K562 (cell line): ENCODE data around the gene COPA. TPM values are rescaled to one million over a fixed set of nuclear protein-coding genes. Genes with fewer than 3 reads are reported as not detected.

Source experiments
- HCFC1 ChIP-seq: IDR thresholded peaks from 2 replicates; pipeline ENCODE4 v1.6.1; 2012; ENCODE audit warnings: low read depth, low read length, improper control_type of control experiment
- IFI16 ChIP-seq: fragments of 250-450 bp; sonication (Bioruptor Pico); IDR thresholded peaks from 2 replicates; pipeline ENCODE4 v2.1.2; 2022; ENCODE audit warnings: mild to moderate bottlenecking, inconsistent platforms
- LEF1 ChIP-seq: fragments of 450-650 bp; IDR thresholded peaks from 2 replicates; pipeline ENCODE4 v1.6.1; 2016; ENCODE audit warnings: mild to moderate bottlenecking
- PML ChIP-seq: IDR thresholded peaks from 2 replicates; pipeline ENCODE4 v1.6.1; 2012; ENCODE audit warnings: low read length, inconsistent platforms
- SMARCA5 ChIP-seq: fragments of 450-650 bp; IDR thresholded peaks from 2 replicates; pipeline ENCODE4 v1.6.1; 2016
- SMARCB1 ChIP-seq: IDR thresholded peaks from 2 replicates; pipeline ENCODE4 v1.6.1; 2011; ENCODE audit warnings: improper control_type of control experiment, low read depth; ENCODE audit not compliant: insufficient read length
- U2AF1 ChIP-seq: fragments of 200-400 bp; formaldehyde crosslinking; optimal IDR thresholded peaks from 2 replicates; pipeline ENCODE3; 2017; ENCODE audit warnings: mild to moderate bottlenecking, low read depth, low read length, moderate library complexity
- ZBTB1 ChIP-seq: sonication (generic); formaldehyde crosslinking; IDR thresholded peaks from 2 replicates; pipeline ENCODE4 v1.8.1; 2023; ENCODE audit warnings: missing genetic modification reagents, low read depth, mild to moderate bottlenecking, borderline replicate concordance
- ZNF324 ChIP-seq: fragments of 250-450 bp; sonication (Bioruptor Pico); IDR thresholded peaks from 2 replicates; pipeline ENCODE4 v1.4.0; 2020; ENCODE audit warnings: mild to moderate bottlenecking
- ZNF408 ChIP-seq: fragments of 250-450 bp; sonication (Bioruptor Pico); IDR thresholded peaks from 2 replicates; pipeline ENCODE4 v1.4.0; 2020; ENCODE audit warnings: low read depth, mild to moderate bottlenecking, moderate library complexity
- ZNF444 ChIP-seq: fragments of 250-450 bp; sonication (Bioruptor Pico); IDR thresholded peaks from 2 replicates; pipeline ENCODE4 v1.4.0; 2020; ENCODE audit warnings: mild to moderate bottlenecking, moderate library complexity
- ZNF785 ChIP-seq: fragments of 250-450 bp; sonication (Bioruptor Pico); IDR thresholded peaks from 2 replicates; pipeline ENCODE4 v1.4.0; 2020; ENCODE audit warnings: mild to moderate bottlenecking
- ZSCAN32 ChIP-seq: fragments of 450-650 bp; formaldehyde crosslinking; IDR thresholded peaks from 2 replicates; pipeline ENCODE4 v1.4.0; 2020; ENCODE audit warnings: mild to moderate bottlenecking, moderate library complexity
- polyA plus RNA-seq, 8 experiments: library from polyadenylated mRNA; depleted of rRNA in 4 of 8; stranded (reverse) in 5 of 8; unstranded in 3 of 8; fragments of >200 nt; fragmentation: Nextera tagmentation in 2 of 8; fragmentation: Illumina TruSeq in 1 of 8; extraction: Ambion mirVana in 2 of 8; extraction: Trizol in 1 of 8; gene quantifications; 2 replicates each; pipeline versions ENCODE4 v1.2.1 to v1.2.3, GENCODE V29; 2011 to 2014; ENCODE audit warnings: inconsistent platforms in 1 of 8, missing spikeins in 1 of 8
- total RNA-seq, 7 experiments: library from RNA; depleted of rRNA in 6 of 7; stranded (reverse); fragments of >200 nt in 6 of 7; fragmentation: Illumina TruSeq in 2 of 7; extraction: Trizol in 2 of 7; gene quantifications; 2 replicates each; pipeline versions ENCODE4 v1.2.1 to v1.2.3, GENCODE V29; 2011 to 2021; ENCODE audit warnings: low replicate concordance in 1 of 7
- TF ChIP-seq, protein P1 (sequence below), 2 experiments: fragments of 150-350 bp in 1 of 2; IDR thresholded peaks; 2 replicates each; pipeline ENCODE4 v1.6.1; 2012 to 2016; ENCODE audit warnings: low read depth in 2 of 2, low read length in 2 of 2, mild to moderate bottlenecking in 1 of 2, moderate library complexity in 1 of 2
- TF ChIP-seq, protein P2 (sequence below): IDR thresholded peaks from 3 replicates; pipeline ENCODE4 v1.6.1; 2011; ENCODE audit warnings: borderline replicate concordance, mild to moderate bottlenecking; ENCODE audit not compliant: insufficient read length, insufficient read depth
- TF ChIP-seq, protein P3 (sequence below): conservative IDR thresholded peaks from 2 replicates; pipeline ENCODE4 v1.6.1; 2011; ENCODE audit warnings: low read depth, mild to moderate bottlenecking, low read length; ENCODE audit not compliant: control insufficient read depth
- TF ChIP-seq, protein P4 (sequence below): sonication (generic); formaldehyde crosslinking; IDR thresholded peaks from 2 replicates; pipeline ENCODE4 v1.8.0; 2022; ENCODE audit warnings: missing genetic modification reagents, mild to moderate bottlenecking, moderate library complexity, borderline replicate concordance
- TF ChIP-seq, protein P5 (sequence below): fragments of 250-450 bp; sonication (Bioruptor Pico); IDR thresholded peaks from 2 replicates; pipeline ENCODE4 v1.8.0; 2021; ENCODE audit warnings: moderate library complexity, mild to moderate bottlenecking, inconsistent platforms
- TF ChIP-seq, protein P6 (sequence below): fragments of 450-650 bp; formaldehyde crosslinking; IDR thresholded peaks from 2 replicates; pipeline ENCODE4 v1.4.0; 2020; ENCODE audit warnings: mild to moderate bottlenecking, moderate library complexity

COPA gene
- total and polyA plus RNA-seq, 9 of the 15 experiments (the other 6 are each of a cell fraction or from before 2014, with no cell fraction given): 49.8 to 222 (median 110) TPM

DNA sequence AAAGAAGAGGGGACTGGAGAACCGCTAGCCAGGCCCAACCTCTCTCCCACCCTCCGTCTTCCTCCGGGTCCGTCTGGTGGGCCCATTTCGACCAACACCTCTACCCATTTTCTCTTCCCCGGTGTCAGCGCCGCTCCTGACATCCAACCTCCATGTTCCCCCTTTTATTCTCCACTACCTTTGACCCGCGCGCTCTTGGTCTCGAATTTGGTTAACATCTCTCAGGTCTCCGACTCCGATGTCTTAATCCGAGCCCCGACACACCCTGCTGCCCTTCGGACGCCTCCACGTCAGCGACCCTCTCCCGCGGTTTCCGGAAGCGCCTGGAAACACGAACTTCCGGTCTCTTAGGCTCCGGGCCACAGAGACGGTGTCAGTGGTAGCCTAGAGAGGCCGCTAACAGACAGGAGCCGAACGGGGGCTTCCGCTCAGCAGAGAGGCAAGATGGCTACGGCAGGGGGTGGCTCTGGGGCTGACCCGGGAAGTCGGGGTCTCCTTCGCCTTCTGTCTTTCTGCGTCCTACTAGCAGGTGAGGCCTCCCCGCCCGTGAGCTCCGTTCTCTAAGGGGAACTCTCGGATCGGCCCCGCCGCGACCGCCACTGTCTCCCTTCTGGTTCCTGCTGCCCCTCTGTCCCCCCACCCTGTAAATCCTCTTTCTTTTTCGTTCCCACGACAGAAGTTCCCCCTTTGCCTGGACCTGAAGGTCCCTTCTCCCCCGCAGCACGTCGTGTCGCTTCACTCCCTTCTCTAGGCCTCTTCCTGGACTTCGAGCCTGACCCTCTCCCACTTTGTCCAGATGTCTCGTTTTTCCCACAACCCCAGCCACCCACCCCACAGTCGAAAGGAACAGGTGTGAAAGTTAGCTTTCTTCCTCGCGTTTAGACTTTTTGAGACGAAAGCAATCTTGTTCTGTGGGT is at the start of gene COPA, which contains the start of gene NCSTN (continued):
- TF ChIP-seq, protein P1, sequence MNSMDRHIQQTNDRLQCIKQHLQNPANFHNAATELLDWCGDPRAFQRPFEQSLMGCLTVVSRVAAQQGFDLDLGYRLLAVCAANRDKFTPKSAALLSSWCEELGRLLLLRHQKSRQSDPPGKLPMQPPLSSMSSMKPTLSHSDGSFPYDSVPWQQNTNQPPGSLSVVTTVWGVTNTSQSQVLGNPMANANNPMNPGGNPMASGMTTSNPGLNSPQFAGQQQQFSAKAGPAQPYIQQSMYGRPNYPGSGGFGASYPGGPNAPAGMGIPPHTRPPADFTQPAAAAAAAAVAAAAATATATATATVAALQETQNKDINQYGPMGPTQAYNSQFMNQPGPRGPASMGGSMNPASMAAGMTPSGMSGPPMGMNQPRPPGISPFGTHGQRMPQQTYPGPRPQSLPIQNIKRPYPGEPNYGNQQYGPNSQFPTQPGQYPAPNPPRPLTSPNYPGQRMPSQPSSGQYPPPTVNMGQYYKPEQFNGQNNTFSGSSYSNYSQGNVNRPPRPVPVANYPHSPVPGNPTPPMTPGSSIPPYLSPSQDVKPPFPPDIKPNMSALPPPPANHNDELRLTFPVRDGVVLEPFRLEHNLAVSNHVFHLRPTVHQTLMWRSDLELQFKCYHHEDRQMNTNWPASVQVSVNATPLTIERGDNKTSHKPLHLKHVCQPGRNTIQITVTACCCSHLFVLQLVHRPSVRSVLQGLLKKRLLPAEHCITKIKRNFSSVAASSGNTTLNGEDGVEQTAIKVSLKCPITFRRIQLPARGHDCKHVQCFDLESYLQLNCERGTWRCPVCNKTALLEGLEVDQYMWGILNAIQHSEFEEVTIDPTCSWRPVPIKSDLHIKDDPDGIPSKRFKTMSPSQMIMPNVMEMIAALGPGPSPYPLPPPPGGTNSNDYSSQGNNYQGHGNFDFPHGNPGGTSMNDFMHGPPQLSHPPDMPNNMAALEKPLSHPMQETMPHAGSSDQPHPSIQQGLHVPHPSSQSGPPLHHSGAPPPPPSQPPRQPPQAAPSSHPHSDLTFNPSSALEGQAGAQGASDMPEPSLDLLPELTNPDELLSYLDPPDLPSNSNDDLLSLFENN (IDR thresholded peaks at IDR 0.05; ENCODE audit: low read depth in 2 of 2, low read length in 2 of 2): peak in 1 of 2 experiments; percentile 42; a peak in 1 of 4 replicates
- TF ChIP-seq ZBTB1 (CRISPR knock-in tag) (no peak), ZNF785 (no peak), U2AF1 (no peak), PML (peak; percentile 86; the same call in 1 of the 2 replicates), HCFC1 (peak; percentile 72), ZSCAN32 (no peak), LEF1 (0 out of 2 replicates have a peak, but pooled peaks have one; percentile 12), IFI16 (CRISPR knock-in tag) (no peak), ZNF408 (no peak), ZNF324 (no peak), ZNF444 (no peak), SMARCA5 (peak; percentile 36; the same call in 1 of the 2 replicates), SMARCB1 (no peak)
- TF ChIP-seq, protein P2, sequence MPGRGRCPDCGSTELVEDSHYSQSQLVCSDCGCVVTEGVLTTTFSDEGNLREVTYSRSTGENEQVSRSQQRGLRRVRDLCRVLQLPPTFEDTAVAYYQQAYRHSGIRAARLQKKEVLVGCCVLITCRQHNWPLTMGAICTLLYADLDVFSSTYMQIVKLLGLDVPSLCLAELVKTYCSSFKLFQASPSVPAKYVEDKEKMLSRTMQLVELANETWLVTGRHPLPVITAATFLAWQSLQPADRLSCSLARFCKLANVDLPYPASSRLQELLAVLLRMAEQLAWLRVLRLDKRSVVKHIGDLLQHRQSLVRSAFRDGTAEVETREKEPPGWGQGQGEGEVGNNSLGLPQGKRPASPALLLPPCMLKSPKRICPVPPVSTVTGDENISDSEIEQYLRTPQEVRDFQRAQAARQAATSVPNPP: no peak
- TF ChIP-seq, protein P3, sequence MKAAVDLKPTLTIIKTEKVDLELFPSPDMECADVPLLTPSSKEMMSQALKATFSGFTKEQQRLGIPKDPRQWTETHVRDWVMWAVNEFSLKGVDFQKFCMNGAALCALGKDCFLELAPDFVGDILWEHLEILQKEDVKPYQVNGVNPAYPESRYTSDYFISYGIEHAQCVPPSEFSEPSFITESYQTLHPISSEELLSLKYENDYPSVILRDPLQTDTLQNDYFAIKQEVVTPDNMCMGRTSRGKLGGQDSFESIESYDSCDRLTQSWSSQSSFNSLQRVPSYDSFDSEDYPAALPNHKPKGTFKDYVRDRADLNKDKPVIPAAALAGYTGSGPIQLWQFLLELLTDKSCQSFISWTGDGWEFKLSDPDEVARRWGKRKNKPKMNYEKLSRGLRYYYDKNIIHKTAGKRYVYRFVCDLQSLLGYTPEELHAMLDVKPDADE: peak; percentile 77
- TF ChIP-seq, protein P4, sequence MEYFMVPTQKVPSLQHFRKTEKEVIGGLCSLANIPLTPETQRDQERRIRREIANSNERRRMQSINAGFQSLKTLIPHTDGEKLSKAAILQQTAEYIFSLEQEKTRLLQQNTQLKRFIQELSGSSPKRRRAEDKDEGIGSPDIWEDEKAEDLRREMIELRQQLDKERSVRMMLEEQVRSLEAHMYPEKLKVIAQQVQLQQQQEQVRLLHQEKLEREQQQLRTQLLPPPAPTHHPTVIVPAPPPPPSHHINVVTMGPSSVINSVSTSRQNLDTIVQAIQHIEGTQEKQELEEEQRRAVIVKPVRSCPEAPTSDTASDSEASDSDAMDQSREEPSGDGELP (CRISPR knock-in tag): peak; percentile 87
- TF ChIP-seq, protein P5, sequence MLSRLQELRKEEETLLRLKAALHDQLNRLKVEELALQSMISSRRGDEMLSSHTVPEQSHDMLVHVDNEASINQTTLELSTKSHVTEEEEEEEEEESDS (CRISPR knock-in tag): no peak
- TF ChIP-seq, protein P6, sequence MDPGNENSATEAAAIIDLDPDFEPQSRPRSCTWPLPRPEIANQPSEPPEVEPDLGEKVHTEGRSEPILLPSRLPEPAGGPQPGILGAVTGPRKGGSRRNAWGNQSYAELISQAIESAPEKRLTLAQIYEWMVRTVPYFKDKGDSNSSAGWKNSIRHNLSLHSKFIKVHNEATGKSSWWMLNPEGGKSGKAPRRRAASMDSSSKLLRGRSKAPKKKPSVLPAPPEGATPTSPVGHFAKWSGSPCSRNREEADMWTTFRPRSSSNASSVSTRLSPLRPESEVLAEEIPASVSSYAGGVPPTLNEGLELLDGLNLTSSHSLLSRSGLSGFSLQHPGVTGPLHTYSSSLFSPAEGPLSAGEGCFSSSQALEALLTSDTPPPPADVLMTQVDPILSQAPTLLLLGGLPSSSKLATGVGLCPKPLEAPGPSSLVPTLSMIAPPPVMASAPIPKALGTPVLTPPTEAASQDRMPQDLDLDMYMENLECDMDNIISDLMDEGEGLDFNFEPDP (CRISPR knock-in tag): no peak
